MM.1S (cell line): ENCODE results near the gene RIPOR3.

Source experiments
- CTCF ChIP-seq: fragments of 300-600 bp; sonication (generic); IDR thresholded peaks from 2 replicates; pipeline ENCODE4 v1.5.1; 2016; ENCODE audit warnings: antibody characterized with exemption, low read length, mixed read lengths
- EZH2 ChIP-seq: fragments of 300-600 bp; sonication (generic); optimal IDR thresholded peaks from 2 replicates; pipeline ENCODE3; 2017; ENCODE audit warnings: low read depth, mild to moderate bottlenecking, antibody characterized with exemption, low read length, mixed read lengths
- EZH2phosphoT487 ChIP-seq: fragments of 300-600 bp; sonication (generic); IDR thresholded peaks from 2 replicates; pipeline ENCODE4 v1.6.1; 2018; ENCODE audit warnings: antibody characterized with exemption, low read length

- TF ChIP-seq CTCF: no peak
- no peak for TF ChIP-seq EZH2
- TF ChIP-seq EZH2phosphoT487: no peak
Observed at GRCh38 chr20:50672400-50673145, 18.8 kb downstream of the RIPOR3 start.
